GM19025 (cell line): ENCODE measurements around the gene TENM4.

ENCODE experiments used
- ATAC-seq: cut with Tn5 transposase; IDR thresholded peaks from one replicate; pipeline ENCODE4 v1.9.1; 2021; ENCODE audit warnings: mild to moderate bottlenecking, low read depth, moderate library complexity; ENCODE audit not compliant: unreplicated experiment

TENM4 gene

GRCh38 chr11:79155237-79155636 lies 285.6 kb downstream of the TENM4 start:
- ATAC-seq = no peak

DNA sequence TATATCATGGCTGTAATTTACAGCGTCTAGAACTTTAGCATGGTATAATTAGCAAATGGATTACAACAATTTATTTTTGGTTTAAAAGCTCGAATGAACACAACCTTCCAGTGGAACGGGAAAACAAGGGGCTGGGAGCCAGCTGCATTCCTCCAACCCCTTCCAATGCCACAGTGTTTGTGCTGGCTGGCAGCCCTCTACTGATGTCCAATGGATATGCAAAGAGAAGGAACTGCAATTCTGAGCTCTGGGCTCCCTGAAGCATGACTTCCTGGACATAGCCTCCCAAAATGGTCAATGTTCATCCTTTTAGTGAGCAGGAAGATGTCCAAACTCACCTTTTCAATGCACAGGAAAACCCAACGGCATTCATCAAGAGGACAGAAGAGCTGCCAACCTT lies 288.3 kb downstream of the TENM4 start:
- no peak for ATAC-seq

GRCh38 chr11:79151396-79151795 lies 289.4 kb downstream of the TENM4 start:
- ATAC-seq = no peak

DNA sequence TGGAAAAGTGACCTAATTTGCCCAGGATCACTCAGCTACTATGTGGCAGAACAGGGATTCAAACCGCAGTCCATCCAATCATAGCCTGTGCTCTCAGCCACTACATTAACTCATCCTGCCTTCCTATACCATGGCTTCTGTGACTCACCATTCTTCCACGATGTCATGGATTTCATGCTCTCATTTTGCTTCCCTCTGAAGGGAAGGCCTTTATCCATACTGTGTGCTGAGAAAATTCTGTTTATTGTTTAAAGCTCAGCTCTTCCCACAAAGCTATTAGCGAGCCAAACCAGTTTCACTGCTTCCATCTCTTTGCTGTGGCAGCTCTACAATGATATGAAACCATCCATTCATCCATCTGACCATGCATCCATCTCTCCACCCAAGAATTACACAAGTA lies 289.9 kb downstream of the TENM4 start:
- no peak for ATAC-seq

DNA sequence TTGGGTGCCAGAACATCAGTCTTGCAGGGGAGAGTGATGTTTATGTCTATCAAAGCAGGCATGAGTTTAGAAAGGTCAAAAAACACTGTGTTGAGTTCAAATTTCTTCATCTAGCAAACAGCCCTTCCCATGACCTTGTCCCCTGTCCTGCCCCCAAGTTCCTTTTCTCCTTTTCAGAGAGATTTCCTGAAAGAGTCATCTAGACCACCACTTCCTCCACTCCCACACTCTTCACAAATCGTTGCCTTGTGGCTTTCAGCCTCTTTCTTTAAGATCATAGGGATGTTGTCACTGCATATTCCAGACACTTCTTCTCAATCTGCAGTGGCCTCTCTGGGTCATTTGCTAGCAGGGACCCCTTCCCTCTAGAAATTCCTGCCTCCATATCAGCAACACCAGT lies 290.5 kb downstream of the TENM4 start:
- no peak for ATAC-seq

- ATAC-seq = no peak
These were observed 293.1 kb downstream of the TENM4 start for GRCh38 chr11:79147731-79148130.

DNA sequence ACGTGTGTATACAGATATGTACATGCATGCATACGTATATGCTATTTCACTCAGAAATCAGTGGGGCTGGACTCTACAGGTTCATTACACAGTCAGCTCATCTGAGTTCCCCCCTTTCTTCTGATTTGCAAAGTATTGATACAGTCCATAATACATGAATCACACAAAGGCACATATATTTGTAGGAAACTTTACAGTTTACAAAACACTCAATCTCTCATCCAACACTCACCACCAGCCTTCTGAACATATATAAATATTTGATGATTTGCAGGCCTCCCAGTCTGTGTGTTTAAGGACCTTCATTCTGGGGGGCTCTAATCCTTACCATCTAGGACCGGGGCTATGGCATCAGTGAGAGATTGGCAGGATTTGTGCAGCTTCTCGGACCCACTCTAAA lies 293.8 kb downstream of the TENM4 start:
- ATAC-seq = no peak

DNA sequence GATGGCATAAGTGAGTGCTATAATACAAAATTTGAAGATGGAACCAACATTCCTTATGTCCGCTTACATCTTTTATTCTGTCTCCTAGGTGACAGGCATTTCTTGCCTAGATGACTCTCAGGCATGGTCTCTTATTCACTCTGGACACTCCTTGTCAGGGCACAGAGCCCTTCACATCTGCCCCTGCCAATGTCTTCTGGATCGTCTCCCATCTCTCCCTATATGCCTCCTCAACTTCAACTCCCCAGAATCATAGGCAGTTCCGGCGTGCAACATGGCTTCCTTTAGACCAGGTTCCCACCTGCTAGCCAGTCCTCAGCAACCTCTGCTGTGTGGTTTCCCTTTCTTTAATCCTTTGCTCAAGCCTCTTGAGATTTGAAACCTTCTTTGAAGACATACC lies 300.9 kb downstream of the TENM4 start:
- ATAC-seq = no peak

DNA sequence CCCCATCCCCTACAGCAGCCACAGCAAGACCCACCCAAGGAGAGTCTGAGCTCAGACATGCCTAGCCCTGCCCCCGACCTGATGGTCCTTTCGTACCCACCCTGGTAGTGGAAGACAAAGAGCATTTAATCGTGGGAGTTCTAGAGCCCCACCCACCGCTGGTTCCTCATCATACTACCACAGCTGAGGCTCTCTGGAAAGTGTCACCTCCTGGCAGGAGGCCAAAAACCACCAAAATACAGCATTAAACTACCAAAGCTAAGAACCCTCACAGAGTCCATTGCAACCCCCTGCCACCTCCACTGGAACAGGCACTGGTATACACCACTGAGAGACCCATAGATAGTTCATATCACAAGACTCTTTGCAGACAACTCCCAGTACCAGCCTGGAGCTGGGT lies 311.1 kb downstream of the TENM4 start:
- no peak for ATAC-seq

GRCh38 chr11:79128291-79128690 lies 312.5 kb downstream of the TENM4 start:
- ATAC-seq = no peak

DNA sequence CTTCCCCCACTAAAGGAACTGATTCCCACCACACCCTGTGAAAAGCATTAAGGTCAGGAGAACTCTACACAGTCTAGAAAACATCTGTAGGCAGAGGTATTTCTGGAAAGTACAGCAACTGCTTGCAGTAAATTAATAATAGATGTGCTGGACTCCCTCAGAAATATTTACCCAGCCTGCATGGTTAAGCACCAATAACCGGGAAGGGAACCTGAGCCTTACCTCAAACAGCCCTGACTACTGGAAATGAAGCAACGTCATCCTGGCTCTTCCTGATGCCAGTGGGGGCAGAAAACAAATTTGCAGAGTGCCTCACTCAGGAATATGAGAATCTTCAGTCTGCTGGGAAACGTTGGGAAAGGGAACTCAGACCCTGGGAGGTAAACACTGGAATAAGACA lies 318.1 kb downstream of the TENM4 start:
- no peak for ATAC-seq

DNA sequence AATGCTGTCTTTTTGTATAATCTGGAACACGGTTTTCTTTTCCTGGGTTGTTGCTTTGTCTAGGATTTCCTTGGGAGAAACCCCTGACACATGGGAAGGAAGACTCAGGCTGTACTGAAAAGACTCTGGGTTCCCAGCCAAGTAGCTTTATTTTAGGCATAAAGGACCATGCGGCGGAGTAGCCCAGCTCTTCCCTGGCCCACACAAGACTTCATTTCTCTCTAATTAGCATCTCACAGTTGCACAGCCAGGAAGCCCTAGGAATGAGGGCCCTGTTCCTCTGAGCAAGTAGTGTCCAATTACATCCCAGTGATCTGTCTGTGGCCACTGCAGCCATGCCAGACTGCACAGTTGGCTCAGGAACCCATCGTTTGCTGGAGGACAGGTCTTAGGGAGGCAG lies 319.5 kb downstream of the TENM4 start:
- ATAC-seq = no peak

- no peak for ATAC-seq
These were observed 321.1 kb downstream of the TENM4 start for GRCh38 chr11:79119491-79120284.

DNA sequence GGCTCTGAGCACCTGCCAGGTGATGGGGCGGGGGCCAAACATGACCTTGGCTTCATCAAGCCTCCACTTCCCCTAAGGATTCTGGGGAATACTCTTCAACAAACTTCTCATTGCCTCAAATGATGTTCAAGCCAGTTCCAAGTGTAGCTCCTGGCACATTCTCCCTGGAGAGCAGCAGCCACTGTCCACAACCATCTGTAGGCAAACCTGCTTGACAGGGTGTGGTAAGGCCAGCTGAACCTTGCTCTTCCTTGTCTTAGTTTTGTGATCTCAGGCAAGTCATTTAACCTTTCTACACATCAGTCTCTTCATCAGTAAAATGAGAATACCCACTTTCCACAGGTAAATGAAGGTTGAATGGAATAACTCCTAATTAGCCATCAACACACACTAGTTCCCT lies 323.3 kb downstream of the TENM4 start:
- no peak for ATAC-seq

DNA sequence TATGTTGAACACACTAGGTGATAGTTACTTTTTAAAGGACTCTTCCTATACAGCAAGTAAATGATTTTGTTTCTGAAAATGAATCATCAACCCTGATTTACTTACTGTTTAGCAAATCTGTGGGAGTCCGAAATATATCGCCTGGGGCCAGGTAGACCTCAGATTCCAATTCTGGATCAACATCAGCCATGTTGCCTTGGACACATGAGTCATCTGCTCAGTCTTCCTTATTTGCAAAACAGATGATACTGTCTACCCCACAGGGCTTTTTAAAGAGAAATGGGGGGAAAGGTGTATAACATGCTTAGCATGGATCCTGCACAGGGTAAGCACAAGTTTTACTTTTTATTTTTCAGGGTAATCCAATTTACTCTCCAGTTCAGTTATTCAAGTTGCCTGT lies 324.2 kb downstream of the TENM4 start:
- no peak for ATAC-seq

- no peak for ATAC-seq
These were observed 327.7 kb downstream of the TENM4 start for GRCh38 chr11:79113054-79113690.

- no peak for ATAC-seq
These were observed 330.0 kb downstream of the TENM4 start for GRCh38 chr11:79110796-79111195.

DNA sequence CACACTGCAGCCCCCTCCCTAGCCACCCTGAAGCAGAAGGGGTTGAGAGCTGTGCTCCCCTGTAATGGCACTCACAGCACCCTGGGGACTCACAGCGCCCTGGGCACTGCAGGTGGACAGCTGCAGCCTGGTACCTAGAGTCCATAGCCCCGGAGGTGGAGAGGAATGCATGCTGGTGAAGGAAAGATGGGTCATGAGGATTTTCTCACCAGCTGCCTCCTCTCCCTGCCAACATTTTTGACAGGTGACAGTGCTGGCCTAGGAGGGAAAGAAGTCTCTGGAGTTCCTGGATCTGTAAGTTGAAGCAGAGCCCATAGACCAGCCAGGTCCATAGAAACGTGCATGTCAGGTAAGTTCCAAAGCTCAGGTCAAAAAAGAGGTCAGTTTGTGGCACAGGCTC lies 330.5 kb downstream of the TENM4 start:
- ATAC-seq = no peak

DNA sequence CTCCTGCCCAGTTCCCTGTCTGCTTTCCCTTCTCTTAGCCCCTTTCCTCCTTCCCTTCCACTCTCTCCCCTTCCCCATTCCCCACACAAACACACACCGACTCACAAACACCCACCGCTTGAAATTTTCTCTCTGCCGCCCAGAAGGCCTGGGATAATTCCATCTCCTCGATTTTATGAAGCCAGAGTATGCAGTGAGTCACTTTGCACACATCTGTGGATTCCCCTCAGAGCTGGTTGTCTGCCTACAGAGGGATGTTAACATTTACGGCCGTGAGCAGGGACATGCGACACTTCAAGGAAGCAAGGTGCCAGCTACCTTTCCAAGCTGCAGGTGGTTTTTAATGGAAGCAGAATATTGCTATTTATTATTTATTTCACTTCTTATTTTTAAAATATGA lies 332.0 kb downstream of the TENM4 start:
- no peak for ATAC-seq

GRCh38 chr11:79102840-79103239 lies 338.0 kb downstream of the TENM4 start:
- no peak for ATAC-seq

DNA sequence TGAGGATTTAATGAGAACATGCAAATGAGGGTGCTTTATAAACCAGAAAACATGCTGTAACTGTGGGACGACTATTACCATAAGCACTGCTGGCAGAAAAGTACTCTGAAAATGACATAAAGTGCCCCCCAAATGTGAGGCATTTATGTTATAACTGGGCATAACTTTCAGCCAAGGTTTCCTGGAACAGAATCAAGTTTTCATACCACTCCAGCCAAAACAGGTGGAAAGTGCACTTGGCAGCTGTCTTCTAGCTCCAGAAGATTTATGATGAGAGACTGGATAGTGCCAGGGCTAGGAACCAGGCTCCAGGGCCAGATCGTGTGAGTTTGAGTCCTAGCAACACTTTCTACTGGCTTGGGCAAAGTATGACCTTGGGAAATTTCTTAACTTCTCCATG lies 339.2 kb downstream of the TENM4 start:
- no peak for ATAC-seq
